Measurements from ENCODE around the gene CDCA4. TPM values are rescaled to one million over a fixed set of nuclear protein-coding genes. Genes with fewer than 3 reads are reported as not detected.
A peak's percentile ranks its signal among the peaks of the same experiment; 100 is the strongest.
"Not testable (repeated sequence)": the region's sequence is repeated elsewhere in the genome, so short reads cannot be mapped to it uniquely, and the experiment has no call there.

Gene CDCA4
- total RNA-seq, 2 experiments from 2014 or later: 17.7 to 18.8 TPM

DNA sequence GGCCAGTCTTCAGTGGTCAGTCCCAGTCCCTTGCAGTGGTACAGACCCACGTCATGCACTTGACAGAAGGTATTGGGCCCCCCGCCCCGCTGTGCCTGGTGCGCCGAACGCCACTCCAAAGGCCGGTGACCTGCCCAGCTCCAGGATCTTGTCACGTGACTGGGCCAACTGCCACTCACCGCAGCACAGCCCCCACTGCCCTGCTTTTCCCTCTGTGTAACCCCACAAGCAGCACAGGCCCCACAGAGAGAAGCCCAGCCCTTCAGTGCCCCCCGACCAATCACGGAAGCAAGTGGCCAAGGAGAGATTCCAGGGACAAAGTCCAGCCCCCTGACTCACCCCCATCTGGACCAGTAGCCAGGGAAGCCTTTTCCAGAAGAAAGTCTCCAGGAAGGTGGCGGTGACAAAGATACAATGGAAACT lies 43.8 kb upstream of the CDCA4 start:
- Histone ChIP-seq H3K4me3 (ENCODE audit: low read length) (peak overlapping the region; percentile 82), H3K27ac (ENCODE audit: low read depth in 1 of 2, low read length in 2 of 2) (peak overlapping the region; percentile 94 to 95), H3K4me1 (ENCODE audit: insufficient read depth, low read length) (peaks cover 98% of the 10 kb centered on the region), H3K27me3 (ENCODE audit: control insufficient read depth in 1 of 2, insufficient read depth in 2 of 2, low read length in 2 of 2) (no peaks in the 10 kb centered on the region), H3K36me3 (ENCODE audit: insufficient read depth, low read length) (peaks cover 3% of the 10 kb centered on the region), H3K9me3 (ENCODE audit: control insufficient read depth in 1 of 2, insufficient read depth in 1 of 2, low read length in 2 of 2) (no peaks in the 10 kb centered on the region)
- ChIA-PET CTCF (interaction anchor here (2.3 to 9.9 kb wide), 3 partner anchors 19 to 25 kb away, joined by 20 to 75 read pairs (median 49); no protein-coding TSS in a partner anchor), POLR2A (interaction anchor here (0.7 to 7.3 kb wide), 17 partner anchors 11 to 425 kb away, joined by 3 to 62 read pairs (median 7); partner anchors contain the start of genes AHNAK2, BRF1, CDCA4 and CLBA1)
- H3K4me1 Mint-ChIP-seq (ENCODE audit: low read depth): peaks cover 70% of the 10 kb centered on the region
- TF ChIP-seq, protein P1, sequence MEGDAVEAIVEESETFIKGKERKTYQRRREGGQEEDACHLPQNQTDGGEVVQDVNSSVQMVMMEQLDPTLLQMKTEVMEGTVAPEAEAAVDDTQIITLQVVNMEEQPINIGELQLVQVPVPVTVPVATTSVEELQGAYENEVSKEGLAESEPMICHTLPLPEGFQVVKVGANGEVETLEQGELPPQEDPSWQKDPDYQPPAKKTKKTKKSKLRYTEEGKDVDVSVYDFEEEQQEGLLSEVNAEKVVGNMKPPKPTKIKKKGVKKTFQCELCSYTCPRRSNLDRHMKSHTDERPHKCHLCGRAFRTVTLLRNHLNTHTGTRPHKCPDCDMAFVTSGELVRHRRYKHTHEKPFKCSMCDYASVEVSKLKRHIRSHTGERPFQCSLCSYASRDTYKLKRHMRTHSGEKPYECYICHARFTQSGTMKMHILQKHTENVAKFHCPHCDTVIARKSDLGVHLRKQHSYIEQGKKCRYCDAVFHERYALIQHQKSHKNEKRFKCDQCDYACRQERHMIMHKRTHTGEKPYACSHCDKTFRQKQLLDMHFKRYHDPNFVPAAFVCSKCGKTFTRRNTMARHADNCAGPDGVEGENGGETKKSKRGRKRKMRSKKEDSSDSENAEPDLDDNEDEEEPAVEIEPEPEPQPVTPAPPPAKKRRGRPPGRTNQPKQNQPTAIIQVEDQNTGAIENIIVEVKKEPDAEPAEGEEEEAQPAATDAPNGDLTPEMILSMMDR (IDR thresholded peaks at IDR 0.05): no peak
- ATAC-seq (ENCODE audit: poor library complexity) (no peak), DNase-seq (peak in 8 of 14 experiments; percentile 17 to 71 (median 42))
- H3K27ac Mint-ChIP-seq: peak overlapping the region; percentile 91
- no peaks in the 10 kb centered on the region for H3K9me3 Mint-ChIP-seq
- peaks cover 13% of the 10 kb centered on the region for H3K36me3 Mint-ChIP-seq (ENCODE audit: low read depth)
- H3K27me3 Mint-ChIP-seq: no peaks in the 10 kb centered on the region
- H3K4me3 Mint-ChIP-seq: peak overlapping the region; percentile 100
- intact Hi-C loops (cut with DNase I, micrococcal nuclease): loop anchor here (1.0 to 5.0 kb wide), 3 partner anchors 23 to 428 kb away; partner anchors contain the start of genes CDCA4 (in 1 of the 2) and TEDC1 (in 1 of the 2)

DNA sequence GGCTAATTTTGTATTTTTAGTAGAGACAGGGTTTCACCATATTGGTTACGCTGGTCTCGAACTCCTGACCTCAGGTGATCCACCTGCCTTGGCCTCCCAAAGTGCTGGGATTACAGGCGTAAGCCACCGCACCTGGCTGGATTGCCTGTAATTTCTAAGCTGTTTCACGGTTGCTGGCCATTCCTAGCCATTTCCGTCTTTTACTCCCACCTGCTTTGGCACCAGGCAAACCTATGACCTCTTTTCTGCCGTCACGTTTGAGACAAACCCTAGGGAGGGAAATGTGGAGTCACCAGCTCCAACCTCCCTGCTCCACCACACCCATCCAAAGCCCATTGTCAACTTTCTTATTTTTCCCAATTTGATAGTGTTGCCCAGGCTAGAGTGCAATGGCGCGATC lies 43.1 kb upstream of the CDCA4 start:
- peak overlapping the region; percentile 100 for H3K4me3 Mint-ChIP-seq
- CTCF ChIA-PET: interaction anchor here (6.9 to 9.9 kb wide), 2 partner anchors 22 to 26 kb away, joined by 49 to 75 read pairs; no protein-coding TSS in a partner anchor
- peaks cover 73% of the 10 kb centered on the region for H3K4me1 Mint-ChIP-seq (ENCODE audit: low read depth)
- POLR2A ChIA-PET: interaction anchor here (1.0 to 7.3 kb wide), 6 partner anchors 11 to 425 kb away, joined by 3 to 62 read pairs (median 6); no protein-coding TSS in a partner anchor
- no peaks in the 10 kb centered on the region for H3K27me3 Mint-ChIP-seq
- H3K27ac ChIP-seq (ENCODE audit: low read depth in 1 of 2, low read length in 2 of 2): peak overlapping the region; percentile 94 to 95
- peak overlapping the region; percentile 91 for H3K27ac Mint-ChIP-seq
- no peak for ATAC-seq (ENCODE audit: poor library complexity)
- H3K4me1 ChIP-seq (ENCODE audit: insufficient read depth, low read length): peaks cover 98% of the 10 kb centered on the region
- no peaks in the 10 kb centered on the region for H3K9me3 Mint-ChIP-seq
- H3K9me3 ChIP-seq (ENCODE audit: control insufficient read depth in 1 of 2, insufficient read depth in 1 of 2, low read length in 2 of 2): no peaks in the 10 kb centered on the region
- H3K36me3 Mint-ChIP-seq (ENCODE audit: low read depth): peaks cover 21% of the 10 kb centered on the region
- H3K4me3 ChIP-seq (ENCODE audit: low read length): peak overlapping the region; percentile 82
- H3K36me3 ChIP-seq (ENCODE audit: insufficient read depth, low read length): peaks cover 4% of the 10 kb centered on the region
- peak in 2 of 14 experiments; percentile 3 to 28 for DNase-seq
- TF ChIP-seq, protein P1 (IDR thresholded peaks at IDR 0.05): no peak
- intact Hi-C loops (cut with DNase I, micrococcal nuclease): loop anchor here in 1 of 2 experiments (2.0 kb wide), 1 partner anchor 43 kb away; the partner anchor contains the start of gene CDCA4
- no peaks in the 10 kb centered on the region for H3K27me3 ChIP-seq (ENCODE audit: control insufficient read depth in 1 of 2, insufficient read depth in 2 of 2, low read length in 2 of 2)

DNA sequence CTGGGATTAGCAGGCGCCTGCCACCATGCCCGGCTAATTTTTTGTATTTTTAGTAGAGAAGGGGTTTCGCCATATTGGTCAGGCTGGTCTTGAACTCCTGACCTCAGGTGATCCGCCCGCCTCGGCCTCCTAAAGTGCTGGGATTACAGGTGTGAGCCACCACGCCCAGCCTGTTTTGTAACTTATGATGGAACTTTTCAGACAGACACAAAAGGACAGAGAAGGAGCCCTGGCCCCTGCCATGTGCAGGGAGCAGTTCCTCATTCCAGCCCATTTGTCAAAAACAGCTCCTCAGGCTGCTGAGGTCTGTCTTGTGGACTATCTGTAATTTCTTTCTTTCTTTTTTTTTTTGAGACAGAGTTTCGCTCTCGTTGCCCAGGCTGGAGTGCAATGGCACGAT lies 42.6 kb upstream of the CDCA4 start:
- H3K9me3 Mint-ChIP-seq; H3K36me3 ChIP-seq (ENCODE audit: insufficient read depth, low read length); ATAC-seq (ENCODE audit: poor library complexity); intact Hi-C loops (cut with DNase I, micrococcal nuclease); H3K9me3 ChIP-seq (ENCODE audit: control insufficient read depth in 1 of 2, insufficient read depth in 1 of 2, low read length in 2 of 2); H3K27me3 Mint-ChIP-seq; H3K27me3 ChIP-seq (ENCODE audit: control insufficient read depth in 1 of 2, insufficient read depth in 2 of 2, low read length in 2 of 2): not testable (repeated sequence)
- peak overlapping the region; percentile 94 to 95 for H3K27ac ChIP-seq (ENCODE audit: low read depth in 1 of 2, low read length in 2 of 2)
- peak overlapping the region; percentile 82 for H3K4me3 ChIP-seq (ENCODE audit: low read length)
- POLR2A ChIA-PET: interaction anchor here (1.0 to 7.3 kb wide), 5 partner anchors 12 to 426 kb away, joined by 3 to 62 read pairs (median 7); no protein-coding TSS in a partner anchor
- CTCF ChIA-PET: interaction anchor here (6.0 to 9.9 kb wide), 3 partner anchors 18 to 27 kb away, joined by 44 to 75 read pairs (median 49); no protein-coding TSS in a partner anchor
- Mint-ChIP-seq H3K27ac (peak overlapping the region; percentile 91), H3K36me3 (ENCODE audit: low read depth) (peaks cover 24% of the 10 kb centered on the region), H3K4me1 (ENCODE audit: low read depth) (peaks cover 70% of the 10 kb centered on the region), H3K4me3 (peak overlapping the region; percentile 100)
- peaks cover 98% of the 10 kb centered on the region for H3K4me1 ChIP-seq (ENCODE audit: insufficient read depth, low read length)
- DNase-seq: peak in 1 of 14 experiments; percentile 46
